ENCODE measurements around the gene NHSL2. TPM values are rescaled to one million over a fixed set of nuclear protein-coding genes. Genes with fewer than 3 reads are reported as not detected.

Gene NHSL2
- total RNA-seq, 4 donors from 2014 or later: 10.4 to 31.4 (median 17.7) TPM

DNA sequence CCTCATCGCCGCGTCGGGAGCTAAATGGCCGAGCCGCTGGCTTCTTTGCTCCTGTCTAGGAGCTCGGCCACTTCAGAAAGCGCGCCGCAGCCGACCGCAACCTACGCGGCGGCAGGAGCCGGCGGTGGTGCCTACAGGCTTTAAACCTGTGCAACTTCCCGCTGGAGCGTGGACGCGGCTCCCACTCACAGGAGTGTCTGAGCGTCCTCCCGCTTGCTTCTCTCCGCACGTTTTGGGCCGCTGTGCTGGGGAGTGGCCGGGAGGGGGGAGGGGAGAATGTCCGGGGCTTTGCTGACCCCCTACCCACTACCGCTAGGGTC lies 1.0 kb downstream of the NHSL2 start:
- Histone ChIP-seq H3K27me3 (peaks cover 0 to 32% (median 8%) of the 10 kb centered on the region in 4 donors), H3K4me1 (peaks cover 0 to 21% (median 17%) of the 10 kb centered on the region in 4 donors), H3K27ac (replicated peaks in 1 of 4) (peak overlapping the region; percentile 49 to 66 (median 58)), H3K36me3 (no peaks in the 10 kb centered on the region), H3K4me3 (peak overlapping the region; percentile 50 to 60 (median 53)), H3K9me3 (no peaks in the 10 kb centered on the region)
- TF ChIP-seq POLR2AphosphoS5 (IDR thresholded peaks at IDR 0.05): no peak
- TF ChIP-seq, protein P1, sequence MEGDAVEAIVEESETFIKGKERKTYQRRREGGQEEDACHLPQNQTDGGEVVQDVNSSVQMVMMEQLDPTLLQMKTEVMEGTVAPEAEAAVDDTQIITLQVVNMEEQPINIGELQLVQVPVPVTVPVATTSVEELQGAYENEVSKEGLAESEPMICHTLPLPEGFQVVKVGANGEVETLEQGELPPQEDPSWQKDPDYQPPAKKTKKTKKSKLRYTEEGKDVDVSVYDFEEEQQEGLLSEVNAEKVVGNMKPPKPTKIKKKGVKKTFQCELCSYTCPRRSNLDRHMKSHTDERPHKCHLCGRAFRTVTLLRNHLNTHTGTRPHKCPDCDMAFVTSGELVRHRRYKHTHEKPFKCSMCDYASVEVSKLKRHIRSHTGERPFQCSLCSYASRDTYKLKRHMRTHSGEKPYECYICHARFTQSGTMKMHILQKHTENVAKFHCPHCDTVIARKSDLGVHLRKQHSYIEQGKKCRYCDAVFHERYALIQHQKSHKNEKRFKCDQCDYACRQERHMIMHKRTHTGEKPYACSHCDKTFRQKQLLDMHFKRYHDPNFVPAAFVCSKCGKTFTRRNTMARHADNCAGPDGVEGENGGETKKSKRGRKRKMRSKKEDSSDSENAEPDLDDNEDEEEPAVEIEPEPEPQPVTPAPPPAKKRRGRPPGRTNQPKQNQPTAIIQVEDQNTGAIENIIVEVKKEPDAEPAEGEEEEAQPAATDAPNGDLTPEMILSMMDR (IDR thresholded peaks at IDR 0.05): no peak
- TF ChIP-seq POLR2A (IDR thresholded peaks at IDR 0.05; ENCODE audit: low read depth): no peak
- TF ChIP-seq EP300 (IDR thresholded peaks at IDR 0.05): no peak
- intact Hi-C loops (cut with DNase I): no loop called here
- WGBS: 34% methylated on average over 17 of the region's 29 CpGs
- no peak for DNase-seq (ENCODE audit: extremely low spot score)

DNA sequence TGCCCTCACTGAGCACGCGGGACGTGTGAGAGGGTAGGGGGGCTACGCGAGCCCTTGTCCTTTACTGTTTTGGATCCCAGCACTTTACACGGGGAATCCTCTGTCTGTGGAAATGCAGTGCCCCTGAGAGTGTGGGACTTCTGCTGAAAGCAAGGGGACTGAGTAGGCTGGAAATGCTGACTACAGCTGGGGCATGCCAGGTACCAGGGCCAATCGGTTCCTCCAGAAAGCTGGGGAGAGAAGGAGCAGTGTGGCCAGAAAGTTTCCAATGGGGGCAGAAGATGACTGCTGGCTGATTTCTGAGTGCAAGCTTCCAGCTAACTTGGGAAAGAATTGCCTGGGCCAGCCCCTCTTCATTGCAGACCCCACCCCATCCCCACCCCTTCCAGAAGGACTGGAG lies 1.5 kb downstream of the NHSL2 start:
- H3K27ac ChIP-seq (replicated peaks in 1 of 4): peak overlapping the region in 3 of 4 donors; percentile 49 to 66 (median 57)
- peak overlapping the region; percentile 50 to 60 (median 53) for H3K4me3 ChIP-seq
- H3K4me1 ChIP-seq: peaks cover 0 to 21% (median 17%) of the 10 kb centered on the region in 4 donors
- H3K36me3 ChIP-seq: no peaks in the 10 kb centered on the region
- H3K27me3 ChIP-seq: peaks cover 0 to 32% (median 7%) of the 10 kb centered on the region in 4 donors
- intact Hi-C loops (cut with DNase I): no loop called here
- TF ChIP-seq EP300 (IDR thresholded peaks at IDR 0.05) (no peak), POLR2A (IDR thresholded peaks at IDR 0.05; ENCODE audit: low read depth) (no peak), POLR2AphosphoS5 (IDR thresholded peaks at IDR 0.05) (no peak)
- TF ChIP-seq, protein P1 (IDR thresholded peaks at IDR 0.05): no peak
- DNase-seq (ENCODE audit: extremely low spot score): no peak
- no peaks in the 10 kb centered on the region for H3K9me3 ChIP-seq
- 61% methylated on average over 7 of the region's 7 CpGs for WGBS

GRCh38 chrX:71913156-71913950 lies 2.7 kb downstream of the NHSL2 start:
- no peak for DNase-seq (ENCODE audit: extremely low spot score)
- no peaks in the 10 kb centered on the region for H3K9me3 ChIP-seq
- intact Hi-C loops (cut with DNase I): no loop called here
- TF ChIP-seq EP300 (IDR thresholded peaks at IDR 0.05) (no peak), POLR2A (IDR thresholded peaks at IDR 0.05; ENCODE audit: low read depth) (no peak), POLR2AphosphoS5 (IDR thresholded peaks at IDR 0.05) (no peak)
- TF ChIP-seq, protein P1 (IDR thresholded peaks at IDR 0.05): no peak
- H3K4me3 ChIP-seq: no peak overlapping the region
- peaks cover 0 to 24% (median 6%) of the 10 kb centered on the region in 4 donors for H3K27me3 ChIP-seq
- H3K4me1 ChIP-seq: peaks cover 0 to 21% (median 17%) of the 10 kb centered on the region in 4 donors
- WGBS: 81% methylated on average over 6 of the region's 6 CpGs
- no peaks in the 10 kb centered on the region for H3K36me3 ChIP-seq
- no peak overlapping the region for H3K27ac ChIP-seq (replicated peaks in 1 of 4)

- WGBS: 62% methylated on average over 9 of the region's 9 CpGs
- DNase-seq (ENCODE audit: extremely low spot score): no peak
- intact Hi-C loops (cut with DNase I): no loop called here
- Histone ChIP-seq H3K27ac (replicated peaks in 1 of 4) (no peak overlapping the region), H3K27me3 (peaks cover 0 to 8% (median 0%) of the 10 kb centered on the region in 4 donors), H3K4me1 (no peaks in the 10 kb centered on the region), H3K36me3 (no peaks in the 10 kb centered on the region), H3K9me3 (no peaks in the 10 kb centered on the region), H3K4me3 (no peak overlapping the region)
- no peak for TF ChIP-seq POLR2AphosphoS5 (IDR thresholded peaks at IDR 0.05)
- TF ChIP-seq POLR2A (IDR thresholded peaks at IDR 0.05; ENCODE audit: low read depth): no peak
- TF ChIP-seq, protein P1 (IDR thresholded peaks at IDR 0.05): no peak
- no peak for TF ChIP-seq EP300 (IDR thresholded peaks at IDR 0.05)
These were observed 7.1 kb downstream of the NHSL2 start for GRCh38 chrX:71917621-71918343.

Data from esophagus muscularis mucosa (tissue), 4 donors.